BE2C (cell line): Measurements from ENCODE around the gene COL20A1.

Source experiments
- DNase-seq: peaks from one replicate; pipeline ENCODE4 v3.0.0-alpha.2; 2020
- H3K27me3 ChIP-seq: fragments of 250-450 bp; sonication (Bioruptor Pico); 2 replicates; pipeline ENCODE4 v1.5.1; 2020; ENCODE audit warnings: mild to moderate bottlenecking
- H3K36me3 ChIP-seq: fragments of 250-450 bp; sonication (Bioruptor Pico); 2 replicates; pipeline ENCODE4 v1.5.1; 2020; ENCODE audit warnings: mild to moderate bottlenecking
- H3K4me1 ChIP-seq: fragments of 250-450 bp; sonication (Bioruptor Pico); 2 replicates; pipeline ENCODE4 v1.5.1; 2020
- H3K4me3 ChIP-seq: 2 replicates; pipeline ENCODE4 v1.5.1; 2011; ENCODE audit warnings: low read depth, low read length
- H3K9me3 ChIP-seq: fragments of 250-450 bp; sonication (Bioruptor Pico); 2 replicates; pipeline ENCODE4 v1.5.1; 2020
- TF ChIP-seq, protein P1 (sequence below): IDR thresholded peaks from 2 replicates; pipeline ENCODE4 v1.5.1; 2012; ENCODE audit warnings: mild to moderate bottlenecking, low read depth, low read length

COL20A1 gene

DNA sequence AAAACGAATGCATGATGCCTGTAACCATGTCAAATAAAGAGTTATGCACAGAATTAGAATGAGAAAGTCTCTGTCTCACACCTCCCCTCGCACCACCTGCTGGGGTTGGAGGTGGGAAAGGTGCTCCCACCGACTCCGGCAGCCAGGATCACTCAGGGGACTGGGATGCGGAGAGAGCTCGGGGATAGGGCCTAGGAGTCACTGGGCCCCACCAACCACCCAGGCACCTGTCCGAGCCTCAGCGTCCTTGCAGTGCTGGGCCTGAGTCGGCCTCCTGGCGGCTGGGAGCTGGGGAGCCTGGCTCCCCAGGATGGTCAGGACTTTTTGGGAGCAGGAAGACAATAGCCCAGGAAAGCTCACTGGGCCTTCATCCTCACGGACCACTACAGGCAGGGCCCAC is 90.6 kb downstream of the COL20A1 start:
- Histone ChIP-seq H3K36me3 (no peaks in the 10 kb centered on the region), H3K27me3 (peaks cover 14% of the 10 kb centered on the region)

DNA sequence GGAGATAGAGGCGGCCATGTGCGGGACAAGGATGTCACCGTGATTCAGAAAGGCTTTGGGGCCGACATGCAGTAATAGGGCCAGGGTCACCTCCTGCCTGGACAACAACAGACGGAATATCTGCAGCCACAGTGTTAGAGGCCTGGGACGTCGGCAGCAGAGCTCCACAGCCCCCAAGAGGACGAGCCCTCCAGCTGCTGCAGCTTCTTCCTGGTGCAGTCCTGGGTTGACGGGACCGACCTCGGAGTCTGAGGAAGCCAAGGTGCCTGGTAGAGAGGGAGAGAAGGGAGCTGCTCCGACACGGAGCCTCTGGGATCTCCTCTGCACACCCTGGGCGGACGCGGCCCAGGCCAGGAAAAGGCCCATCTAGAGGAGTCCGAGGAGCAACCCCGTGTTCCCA is 91.3 kb downstream of the COL20A1 start:
- Histone ChIP-seq H3K4me1 (no peaks in the 10 kb centered on the region), H3K9me3 (no peaks in the 10 kb centered on the region), H3K36me3 (no peaks in the 10 kb centered on the region), H3K4me3 (no peak overlapping the region), H3K27me3 (peaks cover 14% of the 10 kb centered on the region)
- no peak for DNase-seq
- TF ChIP-seq, protein P1, sequence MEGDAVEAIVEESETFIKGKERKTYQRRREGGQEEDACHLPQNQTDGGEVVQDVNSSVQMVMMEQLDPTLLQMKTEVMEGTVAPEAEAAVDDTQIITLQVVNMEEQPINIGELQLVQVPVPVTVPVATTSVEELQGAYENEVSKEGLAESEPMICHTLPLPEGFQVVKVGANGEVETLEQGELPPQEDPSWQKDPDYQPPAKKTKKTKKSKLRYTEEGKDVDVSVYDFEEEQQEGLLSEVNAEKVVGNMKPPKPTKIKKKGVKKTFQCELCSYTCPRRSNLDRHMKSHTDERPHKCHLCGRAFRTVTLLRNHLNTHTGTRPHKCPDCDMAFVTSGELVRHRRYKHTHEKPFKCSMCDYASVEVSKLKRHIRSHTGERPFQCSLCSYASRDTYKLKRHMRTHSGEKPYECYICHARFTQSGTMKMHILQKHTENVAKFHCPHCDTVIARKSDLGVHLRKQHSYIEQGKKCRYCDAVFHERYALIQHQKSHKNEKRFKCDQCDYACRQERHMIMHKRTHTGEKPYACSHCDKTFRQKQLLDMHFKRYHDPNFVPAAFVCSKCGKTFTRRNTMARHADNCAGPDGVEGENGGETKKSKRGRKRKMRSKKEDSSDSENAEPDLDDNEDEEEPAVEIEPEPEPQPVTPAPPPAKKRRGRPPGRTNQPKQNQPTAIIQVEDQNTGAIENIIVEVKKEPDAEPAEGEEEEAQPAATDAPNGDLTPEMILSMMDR = no peak

More for the DNA sequence above, 90.6 kb downstream of the COL20A1 start:
- H3K4me1 ChIP-seq = no peaks in the 10 kb centered on the region
- TF ChIP-seq, protein P1 = no peak
- no peak for DNase-seq
- no peak overlapping the region for H3K4me3 ChIP-seq
- H3K9me3 ChIP-seq = no peaks in the 10 kb centered on the region
